ENCODE data around the gene RABGAP1L. TPM values are rescaled to one million over a fixed set of nuclear protein-coding genes. Genes with fewer than 3 reads are reported as not detected.
"Not testable (repeated sequence)": the region's sequence is repeated elsewhere in the genome, so short reads cannot be mapped to it uniquely, and the experiment has no call there.

Gene RABGAP1L
- total RNA-seq, 1 donor from 2014 or later = 54.4 TPM

- DNase-seq = no peak
Observed at GRCh38 chr1:174584071-174584470, 424.8 kb downstream of the RABGAP1L start.

GRCh38 chr1:174588618-174589017, 429.3 kb downstream of the RABGAP1L start:
- DNase-seq = not testable (repeated sequence)

GRCh38 chr1:174605198-174605597, 445.9 kb downstream of the RABGAP1L start:
- DNase-seq = no peak

GRCh38 chr1:174606471-174606870, 447.2 kb downstream of the RABGAP1L start:
- no peak for DNase-seq

GRCh38 chr1:174617905-174618304, 458.6 kb downstream of the RABGAP1L start:
- DNase-seq = not testable (repeated sequence)

- DNase-seq = no peak
Observed at GRCh38 chr1:174623324-174624035, 464.2 kb downstream of the RABGAP1L start.

- DNase-seq = no peak
Observed at GRCh38 chr1:174626031-174627025, 467.0 kb downstream of the RABGAP1L start.

GRCh38 chr1:174637487-174637886, 478.2 kb downstream of the RABGAP1L start:
- no peak for DNase-seq

GRCh38 chr1:174639461-174639860, 480.1 kb downstream of the RABGAP1L start:
- no peak for DNase-seq

- DNase-seq = no peak
Observed at GRCh38 chr1:174640783-174641182, 481.5 kb downstream of the RABGAP1L start.

- DNase-seq = no peak
Observed at GRCh38 chr1:174642393-174642792, 483.1 kb downstream of the RABGAP1L start.

GRCh38 chr1:174643206-174643605, 483.9 kb downstream of the RABGAP1L start:
- no peak for DNase-seq

- DNase-seq = not testable (repeated sequence)
Observed at GRCh38 chr1:174649572-174649971, 490.3 kb downstream of the RABGAP1L start.

GRCh38 chr1:174652569-174653280, 493.4 kb downstream of the RABGAP1L start:
- DNase-seq = no peak

GRCh38 chr1:174654560-174654959, 495.2 kb downstream of the RABGAP1L start:
- no peak for DNase-seq

GRCh38 chr1:174656409-174657059, 497.2 kb downstream of the RABGAP1L start:
- no peak for DNase-seq

- no peak for DNase-seq
Observed at GRCh38 chr1:174657411-174657810, 498.1 kb downstream of the RABGAP1L start.

GRCh38 chr1:174657893-174658292, 498.6 kb downstream of the RABGAP1L start:
- no peak for DNase-seq

GRCh38 chr1:174659823-174660222, 500.5 kb downstream of the RABGAP1L start:
- DNase-seq = no peak

GRCh38 chr1:174660476-174660875, 501.2 kb downstream of the RABGAP1L start:
- no peak for DNase-seq

GRCh38 chr1:174663358-174663757, 504.0 kb downstream of the RABGAP1L start:
- DNase-seq = no peak

- DNase-seq = no peak
Observed at GRCh38 chr1:174666248-174666647, 506.9 kb downstream of the RABGAP1L start.

Measured in skin of body (tissue), 2 donors.